HG02840 (cell line): ENCODE data around the gene EEIG2.
"Not testable (repeated sequence)": the region's sequence is repeated elsewhere in the genome, so short reads cannot be mapped to it uniquely, and the experiment has no call there.

Experiments
- ATAC-seq: cut with Tn5 transposase; IDR thresholded peaks from one replicate; pipeline ENCODE4 v1.9.1; 2021; ENCODE audit warnings: mild to moderate bottlenecking, moderate library complexity, moderate number of reproducible peaks; ENCODE audit not compliant: unreplicated experiment, low FRiP score

Gene EEIG2

GRCh38 chr1:108559215-108560186 is at the start of gene EEIG2:
EEIG2 (plus strand) TSS chr1:108560100; CDS start chr1:108560429, 329 bp downstream.
- ATAC-seq: peak; percentile 72

DNA sequence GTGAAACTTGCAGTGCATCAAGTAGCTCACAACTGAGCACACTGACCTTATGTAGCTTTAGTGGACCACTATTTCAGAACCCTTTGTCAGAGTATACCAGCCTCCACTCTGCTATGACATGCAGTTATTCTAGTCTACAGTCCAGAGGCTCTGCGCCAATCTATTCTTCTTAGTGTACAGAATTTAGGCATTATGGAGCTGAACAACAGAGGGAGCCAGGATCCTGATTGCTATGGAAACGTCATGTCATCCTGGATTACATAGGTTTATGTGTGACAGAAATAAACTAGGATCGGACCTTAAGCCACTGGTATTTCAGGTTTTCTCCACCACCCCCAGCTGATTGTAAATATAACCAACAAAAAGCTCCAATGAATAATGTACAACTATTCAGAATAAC is 48.1 kb upstream of the EEIG2 start:
- ATAC-seq: no peak

DNA sequence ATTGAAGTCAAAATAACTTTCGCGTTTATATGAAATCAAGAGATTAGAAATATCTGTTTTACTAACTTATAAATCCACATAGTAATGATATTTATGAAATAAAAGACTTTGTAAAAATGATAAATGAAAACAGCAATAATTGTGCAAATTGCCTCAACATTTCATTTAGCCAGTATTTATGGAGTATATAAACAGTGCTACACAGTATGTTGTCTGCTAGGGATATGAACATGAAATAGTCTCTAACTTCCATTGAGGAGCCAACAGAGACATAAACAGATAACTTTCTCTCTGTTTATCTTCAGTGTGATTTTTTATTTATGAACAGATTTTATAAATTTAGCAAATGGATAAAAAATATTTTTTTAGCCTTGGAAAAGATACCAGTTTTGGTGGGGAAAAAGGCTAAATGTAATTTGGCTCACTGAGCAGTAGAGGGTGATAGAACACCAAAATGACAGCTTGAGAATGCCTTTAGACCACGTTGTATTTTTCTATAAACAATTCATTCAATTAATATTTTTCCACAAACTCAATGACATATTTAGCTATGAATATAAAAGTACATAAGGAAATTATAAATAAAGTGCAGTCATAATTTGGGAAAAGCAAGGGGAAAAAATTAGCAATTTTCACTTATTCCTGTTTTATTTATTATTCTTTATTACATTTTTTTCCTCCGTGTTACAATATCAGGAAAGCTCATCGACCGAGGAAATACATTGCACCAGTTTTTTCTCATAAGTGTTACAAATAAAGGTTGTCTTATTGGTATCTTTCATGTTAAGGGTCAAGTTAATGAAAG is 47.5 kb upstream of the EEIG2 start:
- no peak for ATAC-seq

GRCh38 chr1:108513044-108513415 is 46.9 kb upstream of the EEIG2 start:
- no peak for ATAC-seq

GRCh38 chr1:108513914-108514313 is 46.0 kb upstream of the EEIG2 start:
- not testable (repeated sequence) for ATAC-seq

DNA sequence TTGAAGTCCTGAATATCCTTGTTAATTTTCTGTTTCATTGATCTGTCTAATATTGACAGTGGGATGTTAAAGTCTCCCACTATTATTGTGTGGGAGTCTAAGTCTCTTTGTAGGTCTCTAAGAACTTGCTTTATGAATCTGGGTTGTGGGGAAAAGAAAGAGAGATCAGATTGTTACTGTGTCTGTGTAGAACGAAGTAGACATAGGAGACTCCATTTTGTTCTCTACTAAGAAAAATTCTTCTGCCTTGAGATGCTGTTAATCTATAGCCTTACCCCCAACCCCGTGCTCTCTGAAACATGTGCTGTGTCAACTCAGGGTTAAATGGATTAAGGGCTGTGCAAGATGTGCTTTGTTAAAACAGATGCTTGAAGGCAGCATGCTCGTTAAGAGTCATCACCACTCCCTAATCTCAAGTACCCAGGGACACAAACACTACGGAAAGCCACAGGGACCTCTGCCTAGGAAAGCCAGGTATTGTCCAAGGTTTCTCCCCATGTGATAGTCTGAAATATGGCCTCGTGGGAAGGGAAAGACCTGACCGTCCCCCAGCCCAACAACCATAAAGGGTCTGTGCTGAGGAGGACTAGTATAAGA is 42.5 kb upstream of the EEIG2 start:
- ATAC-seq: not testable (repeated sequence)

GRCh38 chr1:108521990-108522393 is 37.9 kb upstream of the EEIG2 start:
- ATAC-seq: no peak

DNA sequence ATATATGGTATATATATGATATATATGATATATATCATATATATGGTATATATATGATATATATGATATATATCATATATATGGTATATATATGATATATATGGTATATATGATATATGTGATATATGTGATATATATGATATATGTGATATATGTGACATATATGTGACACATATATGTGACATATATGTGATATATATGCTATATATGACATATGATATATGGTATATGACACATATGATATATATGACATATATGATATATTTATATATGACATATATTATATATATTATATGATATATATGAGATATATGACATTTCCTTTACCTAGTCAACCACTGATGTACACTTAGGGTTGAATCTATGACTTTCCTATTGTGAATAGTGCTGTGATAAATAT is 36.1 kb upstream of the EEIG2 start:
- ATAC-seq: no peak

GRCh38 chr1:108524676-108525075 is 35.2 kb upstream of the EEIG2 start:
- ATAC-seq: no peak

GRCh38 chr1:108527135-108527534 is 32.8 kb upstream of the EEIG2 start:
- no peak for ATAC-seq

GRCh38 chr1:108527837-108528236 is 32.1 kb upstream of the EEIG2 start:
- no peak for ATAC-seq

- ATAC-seq: no peak
Measured at GRCh38 chr1:108531444-108531843, 28.5 kb upstream of the EEIG2 start.

DNA sequence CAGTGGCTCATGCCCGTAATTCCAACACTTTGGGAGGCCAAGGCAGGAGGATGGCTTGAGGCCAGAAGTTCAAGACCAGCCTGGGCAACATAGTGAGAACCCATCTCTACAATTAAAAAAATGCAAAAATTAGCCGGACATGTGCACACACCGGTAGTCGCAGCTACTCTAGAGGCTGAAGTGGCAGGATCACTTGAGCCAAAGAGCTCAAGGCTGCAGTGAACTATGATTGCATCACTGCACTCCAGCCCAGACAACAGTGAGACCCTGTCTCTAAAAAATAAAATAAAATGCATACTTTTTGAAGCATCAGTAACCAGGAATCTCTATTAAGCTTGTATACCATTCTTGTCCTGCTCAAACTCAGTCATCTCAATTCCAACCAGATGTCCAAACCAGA is 27.2 kb upstream of the EEIG2 start:
- ATAC-seq: no peak

GRCh38 chr1:108533351-108534083 is 26.4 kb upstream of the EEIG2 start:
- ATAC-seq: peak; percentile 46

DNA sequence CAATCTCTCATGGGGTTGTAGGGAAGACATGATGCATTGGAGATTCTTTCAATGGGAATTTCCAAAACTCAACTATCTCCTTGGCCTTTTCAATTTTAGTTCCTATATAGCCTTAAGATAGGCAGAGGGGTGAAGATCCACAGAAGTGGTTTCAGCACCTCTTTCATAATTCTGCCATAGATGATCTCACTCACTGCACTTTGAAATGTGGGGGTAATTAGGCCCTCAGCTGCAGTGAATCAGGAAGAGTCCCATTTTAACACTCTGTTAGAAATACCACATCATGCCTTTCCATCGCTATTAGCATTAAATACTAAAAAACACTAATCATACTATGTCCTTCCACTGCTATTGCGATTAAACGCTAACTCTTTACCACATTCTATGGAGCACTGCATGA is 25.1 kb upstream of the EEIG2 start:
- no peak for ATAC-seq

GRCh38 chr1:108535315-108535897 is 24.5 kb upstream of the EEIG2 start:
- not testable (repeated sequence) for ATAC-seq

- ATAC-seq: not testable (repeated sequence)
Measured at GRCh38 chr1:108536021-108536420, 23.9 kb upstream of the EEIG2 start.

GRCh38 chr1:108536791-108537190 is 23.1 kb upstream of the EEIG2 start:
- ATAC-seq: not testable (repeated sequence)

- no peak for ATAC-seq
Measured at GRCh38 chr1:108537976-108538375, 21.9 kb upstream of the EEIG2 start.

- ATAC-seq: no peak
Measured at GRCh38 chr1:108540977-108541376, 18.9 kb upstream of the EEIG2 start.
